ENCODE results near the gene OR52E2. TPM values are rescaled to one million over a fixed set of nuclear protein-coding genes. Genes with fewer than 3 reads are reported as not detected.

OR52E2 gene
- total and polyA plus RNA-seq, 2 experiments from 2014 or later: not detected

DNA sequence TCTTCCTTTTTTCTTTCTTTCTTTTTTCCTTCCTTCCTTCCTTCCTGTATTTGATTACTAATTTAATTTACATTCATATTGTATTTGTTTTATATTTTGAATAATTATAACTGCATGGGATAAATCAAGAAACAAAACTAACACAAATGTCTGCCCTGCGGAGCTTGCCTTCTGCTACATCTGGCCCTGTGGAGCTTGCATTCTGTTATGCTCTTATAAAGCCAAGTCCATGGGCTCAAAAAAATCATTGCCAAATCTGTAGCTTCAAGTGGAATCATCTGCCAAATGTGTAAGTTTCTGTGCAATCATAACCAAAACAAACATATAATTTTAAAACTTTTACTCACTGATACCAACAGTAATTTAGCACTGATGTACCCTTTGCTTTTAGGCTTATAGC, 21.1 kb downstream of the OR52E2 start:
- no peak overlapping the region for H2AFZ ChIP-seq
- 84% methylated on average over 1 of the region's 1 CpG for WGBS (ENCODE audit: low lambda C conversion rate, missing lambda C conversion rate)
- TF ChIP-seq, protein P1, sequence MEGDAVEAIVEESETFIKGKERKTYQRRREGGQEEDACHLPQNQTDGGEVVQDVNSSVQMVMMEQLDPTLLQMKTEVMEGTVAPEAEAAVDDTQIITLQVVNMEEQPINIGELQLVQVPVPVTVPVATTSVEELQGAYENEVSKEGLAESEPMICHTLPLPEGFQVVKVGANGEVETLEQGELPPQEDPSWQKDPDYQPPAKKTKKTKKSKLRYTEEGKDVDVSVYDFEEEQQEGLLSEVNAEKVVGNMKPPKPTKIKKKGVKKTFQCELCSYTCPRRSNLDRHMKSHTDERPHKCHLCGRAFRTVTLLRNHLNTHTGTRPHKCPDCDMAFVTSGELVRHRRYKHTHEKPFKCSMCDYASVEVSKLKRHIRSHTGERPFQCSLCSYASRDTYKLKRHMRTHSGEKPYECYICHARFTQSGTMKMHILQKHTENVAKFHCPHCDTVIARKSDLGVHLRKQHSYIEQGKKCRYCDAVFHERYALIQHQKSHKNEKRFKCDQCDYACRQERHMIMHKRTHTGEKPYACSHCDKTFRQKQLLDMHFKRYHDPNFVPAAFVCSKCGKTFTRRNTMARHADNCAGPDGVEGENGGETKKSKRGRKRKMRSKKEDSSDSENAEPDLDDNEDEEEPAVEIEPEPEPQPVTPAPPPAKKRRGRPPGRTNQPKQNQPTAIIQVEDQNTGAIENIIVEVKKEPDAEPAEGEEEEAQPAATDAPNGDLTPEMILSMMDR (IDR thresholded peaks at IDR 0.05; ENCODE audit: poor library complexity): no peak
- TF ChIP-seq EZH2phosphoT487 (IDR thresholded peaks at IDR 0.05; ENCODE audit: low read depth, severe bottlenecking, unreplicated experiment) (no peak), EZH2 (IDR thresholded peaks at IDR 0.05; ENCODE audit: borderline replicate concordance) (no peak)

DNA sequence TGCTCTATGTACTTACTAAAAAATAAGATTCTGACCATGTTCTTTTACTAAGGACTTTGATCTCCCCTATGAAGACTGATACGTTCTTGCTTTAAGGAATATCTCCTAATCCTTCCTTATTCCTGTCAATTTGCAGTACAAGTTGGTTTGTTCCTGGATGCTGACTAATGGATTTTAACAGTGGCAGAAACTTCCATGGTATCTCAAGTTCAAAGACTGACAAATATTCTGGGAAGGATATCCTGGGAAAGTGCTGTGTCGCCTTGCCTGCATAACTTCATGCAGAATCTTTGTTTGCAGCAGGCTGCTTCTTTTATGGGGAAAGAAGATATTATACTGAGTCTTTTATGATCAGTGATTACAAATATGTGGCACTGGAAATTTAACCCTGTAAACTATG, 21.5 kb downstream of the OR52E2 start:
- no peak overlapping the region for H3K4me3 ChIP-seq
- no peaks in the 10 kb centered on the region for H4K20me1 ChIP-seq (ENCODE audit: insufficient read depth, poor library complexity, severe bottlenecking)
- no peaks in the 10 kb centered on the region for H3K9me3 ChIP-seq (ENCODE audit: low read depth)
- H3K4me1 ChIP-seq (ENCODE audit: insufficient read depth): no peaks in the 10 kb centered on the region
- no peak overlapping the region for H3K4me2 ChIP-seq
- DNase-seq (ENCODE audit: low spot score): no peak
- WGBS (ENCODE audit: low lambda C conversion rate, missing lambda C conversion rate): 33% methylated on average over 2 of the region's 2 CpGs
- H3K9me2 ChIP-seq (replicated peaks; ENCODE audit: insufficient read depth): no peaks in the 10 kb centered on the region
- no peaks in the 10 kb centered on the region for H3K79me2 ChIP-seq
- H3K36me3 ChIP-seq (replicated peaks; ENCODE audit: insufficient read depth, low read depth): no peaks in the 10 kb centered on the region
- H3K27ac ChIP-seq: no peak overlapping the region
- H3K27me3 ChIP-seq: no peaks in the 10 kb centered on the region
- TF ChIP-seq EZH2 (IDR thresholded peaks at IDR 0.05; ENCODE audit: borderline replicate concordance) (no peak), EZH2phosphoT487 (IDR thresholded peaks at IDR 0.05; ENCODE audit: low read depth, severe bottlenecking, unreplicated experiment) (no peak)
- TF ChIP-seq, protein P1 (IDR thresholded peaks at IDR 0.05; ENCODE audit: poor library complexity): no peak
- no peak overlapping the region for H2AFZ ChIP-seq

More for the DNA sequence above, 21.1 kb downstream of the OR52E2 start:
- no peaks in the 10 kb centered on the region for H3K79me2 ChIP-seq
- H3K27me3 ChIP-seq: no peaks in the 10 kb centered on the region
- no peaks in the 10 kb centered on the region for H3K9me3 ChIP-seq (ENCODE audit: low read depth)
- DNase-seq (ENCODE audit: low spot score): no peak
- no peak overlapping the region for H3K4me2 ChIP-seq
- no peaks in the 10 kb centered on the region for H3K36me3 ChIP-seq (replicated peaks; ENCODE audit: insufficient read depth, low read depth)
- H3K4me3 ChIP-seq: no peak overlapping the region
- no peaks in the 10 kb centered on the region for H3K4me1 ChIP-seq (ENCODE audit: insufficient read depth)
- H3K27ac ChIP-seq: no peak overlapping the region
- H4K20me1 ChIP-seq (ENCODE audit: insufficient read depth, poor library complexity, severe bottlenecking): no peaks in the 10 kb centered on the region
- no peaks in the 10 kb centered on the region for H3K9me2 ChIP-seq (replicated peaks; ENCODE audit: insufficient read depth)

DNA sequence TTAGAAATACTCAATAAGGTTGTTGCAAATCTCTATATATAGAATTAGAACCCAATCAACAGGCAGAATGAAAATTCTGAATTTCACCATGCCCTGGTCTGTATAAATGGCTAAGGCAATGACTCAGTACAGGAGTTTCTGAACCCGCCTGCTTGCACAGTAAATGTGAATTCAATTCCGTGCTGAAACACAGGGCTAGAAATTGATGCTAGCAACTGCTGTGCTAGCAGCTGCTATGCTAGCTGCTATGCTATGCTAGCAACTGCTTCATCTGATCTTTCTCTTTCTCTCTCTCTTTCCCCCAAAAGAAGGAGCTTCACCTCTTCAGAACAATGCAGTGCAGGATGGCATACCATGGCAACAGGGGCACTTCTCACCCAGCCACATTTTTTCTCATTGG, 22.8 kb downstream of the OR52E2 start:
- Histone ChIP-seq H3K27ac (no peak overlapping the region), H3K9me2 (replicated peaks; ENCODE audit: insufficient read depth) (no peaks in the 10 kb centered on the region), H3K36me3 (replicated peaks; ENCODE audit: insufficient read depth, low read depth) (no peaks in the 10 kb centered on the region), H3K4me2 (no peak overlapping the region), H3K79me2 (no peaks in the 10 kb centered on the region), H3K4me1 (ENCODE audit: insufficient read depth) (no peaks in the 10 kb centered on the region), H3K9me3 (ENCODE audit: low read depth) (no peaks in the 10 kb centered on the region), H3K27me3 (no peaks in the 10 kb centered on the region), H2AFZ (no peak overlapping the region), H3K4me3 (no peak overlapping the region), H4K20me1 (ENCODE audit: insufficient read depth, poor library complexity, severe bottlenecking) (no peaks in the 10 kb centered on the region)
- TF ChIP-seq, protein P1 (IDR thresholded peaks at IDR 0.05; ENCODE audit: poor library complexity): no peak
- TF ChIP-seq EZH2 (IDR thresholded peaks at IDR 0.05; ENCODE audit: borderline replicate concordance) (no peak), EZH2phosphoT487 (IDR thresholded peaks at IDR 0.05; ENCODE audit: low read depth, severe bottlenecking, unreplicated experiment) (no peak)
- DNase-seq (ENCODE audit: low spot score): no peak
- 80% methylated on average over 2 of the region's 2 CpGs for WGBS (ENCODE audit: low lambda C conversion rate, missing lambda C conversion rate)

DNA sequence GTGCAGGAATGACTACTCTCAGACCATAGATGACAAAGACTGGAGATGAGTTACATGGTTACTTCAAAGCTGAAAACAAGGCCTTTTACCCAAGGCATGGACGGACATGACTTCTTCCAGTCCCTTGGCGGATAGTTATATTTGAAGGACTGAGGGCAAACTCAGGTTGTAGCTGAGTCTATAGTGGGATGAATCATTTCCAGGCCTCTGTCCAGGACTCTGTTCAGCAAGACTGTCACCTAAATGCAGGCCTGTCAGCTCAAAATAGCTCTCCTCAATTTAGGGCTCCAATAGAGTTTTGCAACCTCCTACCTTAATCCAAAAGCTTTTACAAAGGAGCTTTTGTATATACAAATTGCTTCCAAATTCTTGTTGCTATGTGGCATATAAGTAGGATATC, 37.4 kb downstream of the OR52E2 start:
- H4K20me1 ChIP-seq (ENCODE audit: insufficient read depth, poor library complexity, severe bottlenecking): no peaks in the 10 kb centered on the region
- H3K9me2 ChIP-seq (replicated peaks; ENCODE audit: insufficient read depth): no peaks in the 10 kb centered on the region
- H2AFZ ChIP-seq: no peak overlapping the region
- no peak for DNase-seq (ENCODE audit: low spot score)
- no peak overlapping the region for H3K27ac ChIP-seq
- H3K4me3 ChIP-seq: no peak overlapping the region
- no peaks in the 10 kb centered on the region for H3K36me3 ChIP-seq (replicated peaks; ENCODE audit: insufficient read depth, low read depth)
- WGBS (ENCODE audit: low lambda C conversion rate, missing lambda C conversion rate): 92% methylated on average over 2 of the region's 2 CpGs
- no peaks in the 10 kb centered on the region for H3K79me2 ChIP-seq
- H3K27me3 ChIP-seq: no peaks in the 10 kb centered on the region
- TF ChIP-seq EZH2phosphoT487 (IDR thresholded peaks at IDR 0.05; ENCODE audit: low read depth, severe bottlenecking, unreplicated experiment) (no peak), EZH2 (IDR thresholded peaks at IDR 0.05; ENCODE audit: borderline replicate concordance) (no peak)
- TF ChIP-seq, protein P1 (IDR thresholded peaks at IDR 0.05; ENCODE audit: poor library complexity): no peak
- H3K4me2 ChIP-seq: no peak overlapping the region
- no peaks in the 10 kb centered on the region for H3K9me3 ChIP-seq (ENCODE audit: low read depth)
- no peaks in the 10 kb centered on the region for H3K4me1 ChIP-seq (ENCODE audit: insufficient read depth)

All from hepatocyte (in vitro differentiated cells).